Gastrocnemius medialis (tissue), 4 donors: ENCODE measurements around the gene NOD1. TPM values are rescaled to one million over a fixed set of nuclear protein-coding genes. Genes with fewer than 3 reads are reported as not detected.

ENCODE experiments used
- ATAC-seq, 2 donors: fragments of 150-250 bp; one replicate each; pipeline ENCODE4 v1.9.1; 2016
- DNase-seq, 2 donors: peaks; one replicate each; pipeline ENCODE4 v3.0.0-alpha.2; 2019
- H3K27ac ChIP-seq, 4 donors: fragments of 200-600 bp; sonication (generic); 1 replicate in 1 of 4; 2 replicates in 3 of 4; pipeline ENCODE4 v1.5.1; 2016 to 2018; ENCODE audit warnings: mild to moderate bottlenecking in 2 of 4, moderate library complexity in 1 of 4
- H3K27me3 ChIP-seq, 3 donors: fragments of 200-600 bp; sonication (generic) in 2 of 3; 1 replicate in 1 of 3; 2 replicates in 2 of 3; pipeline versions ENCODE4 v1.5.1 to v1.6.0; 2016 to 2019; ENCODE audit warnings: mild to moderate bottlenecking in 1 of 3, moderate library complexity in 1 of 3
- H3K36me3 ChIP-seq, 2 donors: fragments of 200-600 bp; sonication (generic) in 1 of 2; one replicate each; pipeline ENCODE4 v1.5.1; 2017 to 2018
- H3K4me1 ChIP-seq, 2 donors: fragments of 200-600 bp; sonication (generic) in 1 of 2; one replicate each; pipeline ENCODE4 v1.5.1; 2016 to 2017; ENCODE audit warnings: mild to moderate bottlenecking in 2 of 2
- H3K4me3 ChIP-seq, 4 donors: fragments of 200-600 bp; sonication (generic) in 3 of 4; 1 replicate in 1 of 4; 2 replicates in 3 of 4; pipeline ENCODE4 v1.5.1; 2016 to 2019; ENCODE audit warnings: mild to moderate bottlenecking in 2 of 4
- H3K9me3 ChIP-seq, 3 donors: fragments of 200-600 bp; sonication (generic) in 2 of 3; 1 replicate in 1 of 3; 2 replicates in 2 of 3; pipeline ENCODE4 v1.5.1; 2016 to 2019
- POLR2A ChIP-seq, 2 donors: fragments of 450-650 bp; IDR thresholded peaks; one replicate each; pipeline ENCODE4 v1.6.1; 2017; ENCODE audit warnings: antibody characterized with exemption in 2 of 2, mild to moderate bottlenecking in 2 of 2, moderate library complexity in 2 of 2
- in situ Hi-C, 4 donors: fragments of 200-750 bp; cut with MboI; loops; one replicate each; pipeline versions ENCODE4 v1.15.0 to v1.8.0; 2017; ENCODE audit warnings: low sequenced_read_pairs in 4 of 4
- intact Hi-C: fragments of 100-400 bp; cut with DNase I; formaldehyde crosslinking; loops from one replicate; pipeline ENCODE4 v1.15.1; 2023; ENCODE audit warnings: low total_unique reads
- total RNA-seq, 4 donors: library from RNA; depleted of rRNA; stranded (reverse); fragments of >200 nt; gene quantifications; one replicate each; pipeline versions ENCODE4 v1.1.0 to v1.2.3, GENCODE V29; 2016
- TF ChIP-seq, protein P1 (sequence below), 5 experiments: fragments of 450-650 bp in 3 of 5; fragments of 200-600 bp in 2 of 5; sonication (generic) in 2 of 5; IDR thresholded peaks in 4 of 5; conservative IDR thresholded peaks in 1 of 5; 1 replicate in 4 of 5; 2 replicates in 1 of 5; pipeline ENCODE4 v1.5.1; 2016 to 2019; ENCODE audit warnings: antibody characterized with exemption in 5 of 5, mild to moderate bottlenecking in 3 of 5, moderate library complexity in 3 of 5

Gene NOD1
- total RNA-seq, 4 donors from 2014 or later = 2.3 to 4.6 (median 3.6) TPM

DNA sequence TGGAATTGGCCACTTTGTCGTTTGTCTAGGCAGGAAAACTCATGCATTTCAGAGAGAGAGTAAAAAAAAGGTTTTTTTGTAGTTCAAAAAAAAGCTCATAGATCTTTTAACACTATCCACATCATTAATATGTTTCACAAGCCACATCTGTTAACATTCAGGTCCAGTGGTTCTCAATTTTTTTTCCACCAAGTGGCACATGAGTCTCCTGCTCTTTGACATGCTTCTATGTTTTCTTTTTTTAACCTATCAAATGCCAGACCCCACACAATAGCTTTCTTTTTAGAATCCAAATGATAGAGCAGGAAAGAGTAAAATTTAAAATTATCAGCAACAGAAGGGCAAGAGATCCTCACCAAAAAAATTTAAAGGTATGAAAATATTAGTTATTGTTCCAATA lies 20.3 kb downstream of the NOD1 start:
- Histone ChIP-seq H3K4me1 (peaks cover 6 to 13% of the 10 kb centered on the region in 2 donors), H3K9me3 (no peaks in the 10 kb centered on the region), H3K27me3 (no peaks in the 10 kb centered on the region), H3K27ac (no peak overlapping the region), H3K4me3 (no peak overlapping the region), H3K36me3 (peaks cover 0 to 26% of the 10 kb centered on the region in 2 donors)
- DNase-seq = no peak
- in situ Hi-C loops = no loop called here
- intact Hi-C loops = no loop called here
- no peak for ATAC-seq
- no peak for TF ChIP-seq POLR2A (IDR thresholded peaks at IDR 0.05)
- TF ChIP-seq, protein P1, sequence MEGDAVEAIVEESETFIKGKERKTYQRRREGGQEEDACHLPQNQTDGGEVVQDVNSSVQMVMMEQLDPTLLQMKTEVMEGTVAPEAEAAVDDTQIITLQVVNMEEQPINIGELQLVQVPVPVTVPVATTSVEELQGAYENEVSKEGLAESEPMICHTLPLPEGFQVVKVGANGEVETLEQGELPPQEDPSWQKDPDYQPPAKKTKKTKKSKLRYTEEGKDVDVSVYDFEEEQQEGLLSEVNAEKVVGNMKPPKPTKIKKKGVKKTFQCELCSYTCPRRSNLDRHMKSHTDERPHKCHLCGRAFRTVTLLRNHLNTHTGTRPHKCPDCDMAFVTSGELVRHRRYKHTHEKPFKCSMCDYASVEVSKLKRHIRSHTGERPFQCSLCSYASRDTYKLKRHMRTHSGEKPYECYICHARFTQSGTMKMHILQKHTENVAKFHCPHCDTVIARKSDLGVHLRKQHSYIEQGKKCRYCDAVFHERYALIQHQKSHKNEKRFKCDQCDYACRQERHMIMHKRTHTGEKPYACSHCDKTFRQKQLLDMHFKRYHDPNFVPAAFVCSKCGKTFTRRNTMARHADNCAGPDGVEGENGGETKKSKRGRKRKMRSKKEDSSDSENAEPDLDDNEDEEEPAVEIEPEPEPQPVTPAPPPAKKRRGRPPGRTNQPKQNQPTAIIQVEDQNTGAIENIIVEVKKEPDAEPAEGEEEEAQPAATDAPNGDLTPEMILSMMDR (IDR thresholded peaks at IDR 0.05 in 4 of 5, conservative IDR thresholded peaks at IDR 0.05 in 1 of 5) = no peak

DNA sequence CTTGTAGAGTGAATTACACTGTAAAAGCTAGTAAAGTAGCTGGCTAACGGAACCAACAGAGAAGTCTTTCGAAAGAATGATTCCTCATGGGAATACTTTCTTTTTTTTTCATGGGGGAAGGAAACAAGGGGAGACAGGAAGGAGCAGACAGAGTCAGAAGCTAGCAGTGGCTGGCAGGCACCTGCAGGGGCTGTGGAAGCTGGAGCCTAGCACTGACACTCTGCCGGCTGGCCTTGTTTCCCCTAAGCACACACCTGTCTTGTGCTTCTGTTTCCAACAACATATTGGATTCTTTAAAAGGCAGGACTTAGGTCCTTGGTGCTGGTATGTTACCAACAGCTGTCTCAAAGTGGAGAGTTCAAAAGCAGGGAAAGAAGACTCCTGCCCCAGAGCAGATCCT lies 24.7 kb downstream of the NOD1 start:
- H3K4me3 ChIP-seq = no peak overlapping the region
- no peak for TF ChIP-seq POLR2A (IDR thresholded peaks at IDR 0.05)
- TF ChIP-seq, protein P1 (IDR thresholded peaks at IDR 0.05 in 4 of 5, conservative IDR thresholded peaks at IDR 0.05 in 1 of 5) = no peak
- in situ Hi-C loops (no loop called here), intact Hi-C loops (no loop called here)
- DNase-seq = no peak
- peaks cover 0 to 58% of the 10 kb centered on the region in 2 donors for H3K36me3 ChIP-seq
- H3K9me3 ChIP-seq = no peaks in the 10 kb centered on the region
- peaks cover 3 to 7% of the 10 kb centered on the region in 2 donors for H3K4me1 ChIP-seq
- no peak overlapping the region for H3K27ac ChIP-seq
- ATAC-seq = peak; percentile 14 to 39
- no peaks in the 10 kb centered on the region for H3K27me3 ChIP-seq

DNA sequence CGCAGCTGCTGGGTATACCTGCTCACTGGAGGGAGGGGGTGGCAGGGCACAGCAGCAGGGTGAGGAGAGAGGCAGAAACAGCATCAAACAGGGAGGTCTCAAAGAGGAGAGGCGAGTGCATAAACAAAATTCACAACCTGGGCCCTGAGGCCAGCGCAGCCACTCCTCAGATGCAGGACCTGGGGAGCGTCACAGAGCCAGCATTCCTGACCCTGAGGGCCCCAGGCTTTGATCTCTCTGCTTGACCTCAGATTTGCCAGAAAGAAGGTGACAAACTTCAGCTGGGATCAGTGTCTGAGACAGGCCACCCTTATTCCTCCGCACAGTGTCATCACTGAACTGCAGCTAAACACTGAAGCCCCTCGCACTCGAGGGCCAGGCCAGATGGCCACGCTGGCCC lies 25.6 kb downstream of the NOD1 start:
- H3K4me1 ChIP-seq = peaks cover 3 to 7% of the 10 kb centered on the region in 2 donors
- intact Hi-C loops (no loop called here), in situ Hi-C loops (no loop called here)
- TF ChIP-seq, protein P1 (IDR thresholded peaks at IDR 0.05 in 4 of 5, conservative IDR thresholded peaks at IDR 0.05 in 1 of 5) = no peak
- TF ChIP-seq POLR2A (IDR thresholded peaks at IDR 0.05) = no peak
- H3K27ac ChIP-seq = no peak overlapping the region
- peaks cover 0 to 59% of the 10 kb centered on the region in 2 donors for H3K36me3 ChIP-seq
- no peaks in the 10 kb centered on the region for H3K9me3 ChIP-seq
- H3K4me3 ChIP-seq = no peak overlapping the region
- no peak for ATAC-seq
- DNase-seq = no peak
- H3K27me3 ChIP-seq = no peaks in the 10 kb centered on the region

DNA sequence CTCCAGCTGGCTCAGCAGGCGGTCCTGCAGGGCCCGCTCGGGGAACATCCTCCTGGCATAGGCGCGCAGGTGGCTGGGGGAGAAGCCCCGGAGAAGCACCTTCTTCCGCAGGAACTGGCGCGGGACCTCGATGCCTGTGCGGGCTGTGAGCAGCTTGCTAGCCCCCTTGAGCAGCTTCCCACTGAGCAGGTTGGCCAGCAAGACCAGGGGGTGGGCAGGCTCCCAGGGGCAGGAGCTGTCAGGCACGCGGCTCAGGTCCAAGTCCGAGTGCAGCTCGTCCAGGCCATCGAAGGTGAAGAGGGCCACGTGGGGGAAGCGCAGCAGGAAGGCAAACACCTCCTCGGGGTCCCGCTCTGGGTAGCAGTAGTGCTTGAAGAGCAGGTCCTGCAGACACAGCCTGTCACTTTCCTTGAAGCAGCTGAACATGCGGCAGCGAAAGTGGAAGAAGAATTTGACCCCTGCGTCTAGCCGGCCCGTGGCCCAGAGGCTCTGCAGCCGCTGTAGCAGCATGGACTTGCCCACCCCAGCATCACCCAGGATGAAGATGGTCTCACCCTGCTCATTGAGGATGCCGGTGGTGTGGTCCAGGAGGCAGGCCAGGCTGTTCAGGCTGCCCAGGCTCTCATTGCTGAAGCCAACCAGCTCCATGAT lies 26.2 kb downstream of the NOD1 start:
- TF ChIP-seq POLR2A (IDR thresholded peaks at IDR 0.05) = no peak
- TF ChIP-seq, protein P1 (IDR thresholded peaks at IDR 0.05 in 4 of 5, conservative IDR thresholded peaks at IDR 0.05 in 1 of 5) = no peak
- ATAC-seq (no peak), DNase-seq (no peak)
- peaks cover 3 to 7% of the 10 kb centered on the region in 2 donors for H3K4me1 ChIP-seq
- no peak overlapping the region for H3K27ac ChIP-seq
- intact Hi-C loops (no loop called here), in situ Hi-C loops (no loop called here)
- peaks cover 0 to 64% of the 10 kb centered on the region in 2 donors for H3K36me3 ChIP-seq
- H3K9me3 ChIP-seq = no peaks in the 10 kb centered on the region
- no peak overlapping the region for H3K4me3 ChIP-seq
- H3K27me3 ChIP-seq = no peaks in the 10 kb centered on the region
